ENCODE data around the gene PCDHGB7. TPM values are rescaled to one million over a fixed set of nuclear protein-coding genes. Genes with fewer than 3 reads are reported as not detected.
"Not testable (repeated sequence)": the region's sequence is repeated elsewhere in the genome, so short reads cannot be mapped to it uniquely, and the experiment has no call there.

PCDHGB7 gene
- total RNA-seq, 4 donors from 2014 or later, result 7.1 to 27.6 (median 18.1) TPM

DNA sequence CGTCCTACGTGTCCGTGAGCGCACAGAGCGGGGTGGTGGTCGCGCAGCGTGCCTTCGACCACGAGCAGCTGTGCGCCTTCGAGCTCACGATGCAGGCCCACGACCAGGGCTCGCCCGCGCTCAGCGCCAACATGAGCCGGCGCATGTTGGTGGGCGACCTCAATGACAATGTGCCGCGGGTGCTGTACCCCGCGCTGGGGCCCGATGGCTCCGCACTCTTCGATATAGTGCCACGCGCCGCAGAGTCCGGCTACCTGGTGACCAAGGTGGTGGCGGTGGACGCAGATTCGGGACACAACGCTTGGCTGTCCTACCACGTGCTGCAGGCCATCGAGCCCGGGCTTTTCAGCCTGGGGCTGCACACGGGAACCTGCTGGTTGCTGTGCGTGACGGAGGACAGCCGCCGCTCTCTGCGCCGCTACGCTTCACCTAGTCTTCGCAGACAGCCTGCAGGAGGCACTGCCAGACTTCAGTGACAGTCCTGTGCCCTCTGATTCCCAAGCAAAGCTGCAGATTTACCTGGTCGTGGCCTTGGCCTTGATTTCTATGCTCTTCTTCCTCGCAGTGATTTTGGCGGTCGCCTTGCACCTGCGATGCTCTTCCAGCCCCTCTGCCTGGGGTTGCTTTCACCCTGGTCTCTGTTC, 10.4 kb downstream of the PCDHGB7 start:
- Histone ChIP-seq H3K9me3 (peaks cover 0 to 97% of the 10 kb centered on the region in 2 donors), H3K27me3 (no peaks in the 10 kb centered on the region), H3K4me1 (no peaks in the 10 kb centered on the region), H3K36me3 (no peaks in the 10 kb centered on the region), H3K27ac (no peak overlapping the region), H3K4me3 (no peak overlapping the region)
- intact Hi-C loops (cut with DNase I; ENCODE audit: low total_unique reads), result no loop called here
- TF ChIP-seq, protein P1, sequence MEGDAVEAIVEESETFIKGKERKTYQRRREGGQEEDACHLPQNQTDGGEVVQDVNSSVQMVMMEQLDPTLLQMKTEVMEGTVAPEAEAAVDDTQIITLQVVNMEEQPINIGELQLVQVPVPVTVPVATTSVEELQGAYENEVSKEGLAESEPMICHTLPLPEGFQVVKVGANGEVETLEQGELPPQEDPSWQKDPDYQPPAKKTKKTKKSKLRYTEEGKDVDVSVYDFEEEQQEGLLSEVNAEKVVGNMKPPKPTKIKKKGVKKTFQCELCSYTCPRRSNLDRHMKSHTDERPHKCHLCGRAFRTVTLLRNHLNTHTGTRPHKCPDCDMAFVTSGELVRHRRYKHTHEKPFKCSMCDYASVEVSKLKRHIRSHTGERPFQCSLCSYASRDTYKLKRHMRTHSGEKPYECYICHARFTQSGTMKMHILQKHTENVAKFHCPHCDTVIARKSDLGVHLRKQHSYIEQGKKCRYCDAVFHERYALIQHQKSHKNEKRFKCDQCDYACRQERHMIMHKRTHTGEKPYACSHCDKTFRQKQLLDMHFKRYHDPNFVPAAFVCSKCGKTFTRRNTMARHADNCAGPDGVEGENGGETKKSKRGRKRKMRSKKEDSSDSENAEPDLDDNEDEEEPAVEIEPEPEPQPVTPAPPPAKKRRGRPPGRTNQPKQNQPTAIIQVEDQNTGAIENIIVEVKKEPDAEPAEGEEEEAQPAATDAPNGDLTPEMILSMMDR (IDR thresholded peaks at IDR 0.05), result no peak
- no peak for TF ChIP-seq POLR2A (IDR thresholded peaks at IDR 0.05)
- DNase-seq, result no peak

DNA sequence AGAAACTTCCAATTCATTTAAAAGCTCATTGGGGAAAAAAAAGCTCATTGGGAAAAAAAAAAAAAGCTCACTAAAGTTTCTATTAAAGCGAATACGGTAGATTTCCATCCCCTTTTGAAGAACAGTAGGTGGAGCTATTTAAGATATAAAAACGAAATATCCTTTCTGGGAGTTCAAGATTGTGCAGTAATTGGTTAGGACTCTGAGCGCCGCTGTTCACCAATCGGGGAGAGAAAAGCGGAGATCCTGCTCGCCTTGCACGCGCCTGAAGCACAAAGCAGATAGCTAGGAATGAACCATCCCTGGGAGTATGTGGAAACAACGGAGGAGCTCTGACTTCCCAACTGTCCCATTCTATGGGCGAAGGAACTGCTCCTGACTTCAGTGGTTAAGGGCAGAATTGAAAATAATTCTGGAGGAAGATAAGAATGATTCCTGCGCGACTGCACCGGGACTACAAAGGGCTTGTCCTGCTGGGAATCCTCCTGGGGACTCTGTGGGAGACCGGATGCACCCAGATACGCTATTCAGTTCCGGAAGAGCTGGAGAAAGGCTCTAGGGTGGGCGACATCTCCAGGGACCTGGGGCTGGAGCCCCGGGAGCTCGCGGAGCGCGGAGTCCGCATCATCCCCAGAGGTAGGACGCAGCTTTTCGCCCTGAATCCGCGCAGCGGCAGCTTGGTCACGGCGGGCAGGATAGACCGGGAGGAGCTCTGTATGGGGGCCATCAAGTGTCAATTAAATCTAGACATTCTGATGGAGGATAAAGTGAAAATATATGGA, 13.0 kb downstream of the PCDHGB7 start, which contains the start of gene PCDHGA12:
Gene PCDHGA12 (plus strand): TSS at position 176 of the 782 bp plus-strand sequence. CDS start 253 bp downstream, at position 429.
- Histone ChIP-seq H3K9me3 (peaks cover 0 to 98% of the 10 kb centered on the region in 2 donors), H3K27me3 (no peaks in the 10 kb centered on the region), H3K27ac (peak within 1 kb of the TSS; percentile 7 to 11), H3K36me3 (no peaks in the 10 kb centered on the region), H3K4me3 (peak within 1 kb of the TSS; percentile 19), H3K4me1 (no peaks in the 10 kb centered on the region)
- intact Hi-C loops (cut with DNase I; ENCODE audit: low total_unique reads), result no loop called here
- DNase-seq, result peak; percentile 41 to 44
- TF ChIP-seq, protein P1 (IDR thresholded peaks at IDR 0.05), result peak in 3 of 4 experiments; percentile 12 to 31 (median 18)
- TF ChIP-seq POLR2A (IDR thresholded peaks at IDR 0.05), result no peak

DNA sequence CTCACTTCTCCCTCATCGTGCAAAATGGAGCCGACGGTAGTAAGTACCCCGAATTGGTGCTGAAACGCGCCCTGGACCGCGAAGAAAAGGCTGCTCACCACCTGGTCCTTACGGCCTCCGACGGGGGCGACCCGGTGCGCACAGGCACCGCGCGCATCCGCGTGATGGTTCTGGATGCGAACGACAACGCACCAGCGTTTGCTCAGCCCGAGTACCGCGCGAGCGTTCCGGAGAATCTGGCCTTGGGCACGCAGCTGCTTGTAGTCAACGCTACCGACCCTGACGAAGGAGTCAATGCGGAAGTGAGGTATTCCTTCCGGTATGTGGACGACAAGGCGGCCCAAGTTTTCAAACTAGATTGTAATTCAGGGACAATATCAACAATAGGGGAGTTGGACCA, 13.8 kb downstream of the PCDHGB7 start:
- peak overlapping the region in 1 of 2 donors; percentile 19 for H3K4me3 ChIP-seq
- TF ChIP-seq, protein P1 (IDR thresholded peaks at IDR 0.05), result no peak
- no peak for TF ChIP-seq POLR2A (IDR thresholded peaks at IDR 0.05)
- no peak overlapping the region for H3K27ac ChIP-seq
- H3K36me3 ChIP-seq, result no peaks in the 10 kb centered on the region
- peaks cover 0 to 98% of the 10 kb centered on the region in 2 donors for H3K9me3 ChIP-seq
- intact Hi-C loops (cut with DNase I; ENCODE audit: low total_unique reads), result no loop called here
- H3K27me3 ChIP-seq, result no peaks in the 10 kb centered on the region
- no peak for DNase-seq
- no peaks in the 10 kb centered on the region for H3K4me1 ChIP-seq

DNA sequence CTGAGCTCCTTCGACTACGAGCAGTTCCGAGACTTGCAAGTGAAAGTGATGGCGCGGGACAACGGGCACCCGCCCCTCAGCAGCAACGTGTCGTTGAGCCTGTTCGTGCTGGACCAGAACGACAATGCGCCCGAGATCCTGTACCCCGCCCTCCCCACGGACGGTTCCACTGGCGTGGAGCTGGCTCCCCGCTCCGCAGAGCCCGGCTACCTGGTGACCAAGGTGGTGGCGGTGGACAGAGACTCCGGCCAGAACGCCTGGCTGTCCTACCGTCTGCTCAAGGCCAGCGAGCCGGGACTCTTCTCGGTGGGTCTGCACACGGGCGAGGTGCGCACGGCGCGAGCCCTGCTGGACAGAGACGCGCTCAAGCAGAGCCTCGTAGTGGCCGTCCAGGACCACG, 14.8 kb downstream of the PCDHGB7 start:
- H3K9me3 ChIP-seq, result peaks cover 0 to 95% of the 10 kb centered on the region in 2 donors
- H3K4me1 ChIP-seq; intact Hi-C loops (cut with DNase I; ENCODE audit: low total_unique reads); H3K27me3 ChIP-seq; H3K27ac ChIP-seq; H3K36me3 ChIP-seq; H3K4me3 ChIP-seq; DNase-seq: not testable (repeated sequence)

DNA sequence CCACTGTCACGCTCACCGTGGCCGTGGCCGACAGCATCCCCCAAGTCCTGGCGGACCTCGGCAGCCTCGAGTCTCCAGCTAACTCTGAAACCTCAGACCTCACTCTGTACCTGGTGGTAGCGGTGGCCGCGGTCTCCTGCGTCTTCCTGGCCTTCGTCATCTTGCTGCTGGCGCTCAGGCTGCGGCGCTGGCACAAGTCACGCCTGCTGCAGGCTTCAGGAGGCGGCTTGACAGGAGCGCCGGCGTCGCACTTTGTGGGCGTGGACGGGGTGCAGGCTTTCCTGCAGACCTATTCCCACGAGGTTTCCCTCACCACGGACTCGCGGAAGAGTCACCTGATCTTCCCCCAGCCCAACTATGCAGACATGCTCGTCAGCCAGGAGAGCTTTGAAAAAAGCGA, 15.2 kb downstream of the PCDHGB7 start:
- H3K36me3 ChIP-seq; H3K4me1 ChIP-seq; H3K4me3 ChIP-seq; DNase-seq; H3K27ac ChIP-seq; intact Hi-C loops (cut with DNase I; ENCODE audit: low total_unique reads); H3K27me3 ChIP-seq: not testable (repeated sequence)
- peaks cover 0 to 95% of the 10 kb centered on the region in 2 donors for H3K9me3 ChIP-seq

DNA sequence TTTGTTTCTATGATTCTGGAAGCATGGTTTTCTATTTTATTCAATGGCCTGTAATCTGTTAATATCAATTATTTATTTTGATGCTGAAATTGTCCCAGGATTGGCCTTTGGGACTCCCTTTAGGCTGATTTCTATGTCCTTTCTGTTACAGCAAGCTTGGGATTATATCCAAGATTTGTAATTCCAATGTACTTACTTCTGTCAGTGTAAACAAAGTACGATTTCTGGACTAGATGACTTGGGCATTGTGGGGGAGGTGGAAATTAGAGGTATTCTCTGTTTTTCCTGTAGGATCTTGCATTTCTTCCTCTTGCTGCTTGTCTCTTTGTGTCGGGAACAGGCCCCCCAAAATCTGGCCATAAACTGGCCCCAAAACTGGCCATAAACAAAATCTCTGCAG, 16.5 kb downstream of the PCDHGB7 start:
- no peak overlapping the region for H3K4me3 ChIP-seq
- TF ChIP-seq, protein P1 (IDR thresholded peaks at IDR 0.05), result no peak
- no peak for TF ChIP-seq POLR2A (IDR thresholded peaks at IDR 0.05)
- no peak overlapping the region for H3K27ac ChIP-seq
- no peaks in the 10 kb centered on the region for H3K27me3 ChIP-seq
- no peaks in the 10 kb centered on the region for H3K36me3 ChIP-seq
- intact Hi-C loops (cut with DNase I; ENCODE audit: low total_unique reads), result no loop called here
- no peaks in the 10 kb centered on the region for H3K4me1 ChIP-seq
- DNase-seq, result no peak
- peaks cover 0 to 85% of the 10 kb centered on the region in 2 donors for H3K9me3 ChIP-seq

All from uterus (tissue), 4 donors.